ENCODE results near the gene MAPK4.
"Not testable (repeated sequence)": the region's sequence is repeated elsewhere in the genome, so short reads cannot be mapped to it uniquely, and the experiment has no call there.

The MAPK4 gene

DNA sequence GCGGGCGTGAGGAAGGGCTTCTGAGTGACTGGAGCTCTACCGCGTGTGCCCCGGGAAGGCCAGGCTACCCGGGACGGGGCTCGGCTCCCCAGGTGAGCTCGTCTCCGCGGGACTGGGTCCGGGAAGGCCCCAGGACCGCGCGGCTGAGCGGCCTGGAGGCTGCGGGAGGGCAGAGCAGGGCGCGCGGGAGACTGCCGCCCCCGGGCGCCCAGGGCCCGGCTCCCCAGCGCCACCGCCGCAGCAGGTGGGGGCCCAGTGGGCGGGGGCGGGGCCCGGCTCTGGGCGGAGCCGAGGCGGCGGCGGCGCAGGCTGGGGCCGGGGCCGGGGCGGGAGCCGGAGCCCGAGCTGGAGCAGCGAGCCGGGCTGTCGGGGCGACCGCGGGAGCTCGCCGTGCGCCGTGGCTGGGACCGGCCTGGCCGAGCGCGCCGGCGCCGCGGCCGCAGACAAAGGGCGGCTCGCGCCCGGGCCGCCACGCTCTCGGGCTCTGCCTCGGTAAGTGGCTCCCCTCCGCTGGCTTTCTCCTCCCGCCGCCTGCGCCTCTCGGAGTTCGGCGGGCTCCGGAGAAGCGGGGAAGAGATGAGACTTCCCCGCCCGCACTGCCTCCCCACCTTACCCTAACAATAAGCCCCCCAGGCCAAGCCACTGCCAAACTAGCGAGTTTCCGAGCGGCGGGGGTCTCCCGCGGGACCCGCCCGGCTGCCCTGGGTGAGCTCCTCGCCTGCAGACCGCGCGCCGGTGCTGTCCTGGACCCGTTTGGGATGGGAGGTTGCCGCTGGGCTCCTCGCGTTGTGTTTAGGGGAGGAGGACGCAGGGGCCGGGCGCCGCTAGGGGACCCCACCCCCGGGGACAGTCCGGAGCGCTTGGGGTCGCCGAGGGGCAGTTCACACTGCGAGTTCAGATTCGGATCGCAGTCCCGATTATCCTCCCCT lies at the start of gene MAPK4:
MAPK4 (plus strand) TSS at position 336 of the 929 bp plus-strand sequence. CDS start 103,872 bp downstream, outside the sequence.
- peaks cover 0 to 16% of the 10 kb centered on the region in 2 donors for H3K4me1 ChIP-seq (ENCODE audit: control insufficient read depth in 1 of 2, insufficient read depth in 2 of 2, low read length in 2 of 2)
- H3K27me3 ChIP-seq (ENCODE audit: low read depth, low read length), result peaks cover 16% of the 10 kb centered on the region
- no peak within 1 kb of the TSS for H3K27ac ChIP-seq (ENCODE audit: low read length)
- H3K9me3 ChIP-seq (ENCODE audit: control insufficient read depth in 1 of 2, low read length in 2 of 2), result peaks cover 0 to 6% of the 10 kb centered on the region in 2 donors
- H3K4me3 ChIP-seq (ENCODE audit: low read depth in 1 of 2, low read length in 2 of 2), result peak within 1 kb of the TSS; percentile 49 to 64
- no peaks in the 10 kb centered on the region for H3K36me3 ChIP-seq (ENCODE audit: control insufficient read depth in 1 of 2, insufficient read depth in 2 of 2, low read length in 2 of 2)

GRCh38 chr18:50517277-50517676 lies 42.6 kb upstream of the MAPK4 start:
- not testable (repeated sequence) for H3K4me3 ChIP-seq (ENCODE audit: low read depth in 1 of 2, low read length in 2 of 2); H3K27me3 ChIP-seq (ENCODE audit: low read depth, low read length); H3K27ac ChIP-seq (ENCODE audit: low read length); H3K4me1 ChIP-seq (ENCODE audit: control insufficient read depth in 1 of 2, insufficient read depth in 2 of 2, low read length in 2 of 2); H3K36me3 ChIP-seq (ENCODE audit: control insufficient read depth in 1 of 2, insufficient read depth in 2 of 2, low read length in 2 of 2); H3K9me3 ChIP-seq (ENCODE audit: control insufficient read depth in 1 of 2, low read length in 2 of 2)

- no peak overlapping the region for H3K4me3 ChIP-seq (ENCODE audit: low read depth in 1 of 2, low read length in 2 of 2)
- H3K9me3 ChIP-seq (ENCODE audit: control insufficient read depth in 1 of 2, low read length in 2 of 2), result no peaks in the 10 kb centered on the region
- no peak overlapping the region for H3K27ac ChIP-seq (ENCODE audit: low read length)
- H3K27me3 ChIP-seq (ENCODE audit: low read depth, low read length), result no peaks in the 10 kb centered on the region
- H3K36me3 ChIP-seq (ENCODE audit: control insufficient read depth in 1 of 2, insufficient read depth in 2 of 2, low read length in 2 of 2), result no peaks in the 10 kb centered on the region
- H3K4me1 ChIP-seq (ENCODE audit: control insufficient read depth in 1 of 2, insufficient read depth in 2 of 2, low read length in 2 of 2), result no peaks in the 10 kb centered on the region
Observed at GRCh38 chr18:50518787-50519546, 40.9 kb upstream of the MAPK4 start.

DNA sequence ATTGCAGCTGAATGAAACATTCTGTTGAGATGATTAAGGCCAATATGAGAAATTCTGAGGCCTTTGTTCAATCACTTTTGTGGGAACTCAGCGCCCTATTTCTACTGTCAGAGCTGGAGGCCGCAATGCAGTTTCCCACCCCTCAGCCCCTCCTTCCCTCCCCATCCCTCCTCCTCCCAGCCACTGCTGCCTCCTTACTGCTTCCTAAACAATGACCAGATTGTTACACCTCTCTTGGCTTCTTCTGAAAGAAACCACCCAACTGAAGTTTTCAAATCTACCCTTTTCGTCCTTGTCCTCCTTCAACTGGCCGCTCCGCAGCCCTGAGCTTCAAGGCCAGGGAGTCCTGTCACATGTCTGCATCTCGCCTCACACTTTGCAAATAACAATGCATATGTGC lies 36.7 kb upstream of the MAPK4 start:
- Histone ChIP-seq H3K36me3 (ENCODE audit: control insufficient read depth in 1 of 2, insufficient read depth in 2 of 2, low read length in 2 of 2) (no peaks in the 10 kb centered on the region), H3K4me3 (ENCODE audit: low read depth in 1 of 2, low read length in 2 of 2) (no peak overlapping the region), H3K9me3 (ENCODE audit: control insufficient read depth in 1 of 2, low read length in 2 of 2) (no peaks in the 10 kb centered on the region), H3K27me3 (ENCODE audit: low read depth, low read length) (no peaks in the 10 kb centered on the region), H3K4me1 (ENCODE audit: control insufficient read depth in 1 of 2, insufficient read depth in 2 of 2, low read length in 2 of 2) (no peaks in the 10 kb centered on the region), H3K27ac (ENCODE audit: low read length) (no peak overlapping the region)

DNA sequence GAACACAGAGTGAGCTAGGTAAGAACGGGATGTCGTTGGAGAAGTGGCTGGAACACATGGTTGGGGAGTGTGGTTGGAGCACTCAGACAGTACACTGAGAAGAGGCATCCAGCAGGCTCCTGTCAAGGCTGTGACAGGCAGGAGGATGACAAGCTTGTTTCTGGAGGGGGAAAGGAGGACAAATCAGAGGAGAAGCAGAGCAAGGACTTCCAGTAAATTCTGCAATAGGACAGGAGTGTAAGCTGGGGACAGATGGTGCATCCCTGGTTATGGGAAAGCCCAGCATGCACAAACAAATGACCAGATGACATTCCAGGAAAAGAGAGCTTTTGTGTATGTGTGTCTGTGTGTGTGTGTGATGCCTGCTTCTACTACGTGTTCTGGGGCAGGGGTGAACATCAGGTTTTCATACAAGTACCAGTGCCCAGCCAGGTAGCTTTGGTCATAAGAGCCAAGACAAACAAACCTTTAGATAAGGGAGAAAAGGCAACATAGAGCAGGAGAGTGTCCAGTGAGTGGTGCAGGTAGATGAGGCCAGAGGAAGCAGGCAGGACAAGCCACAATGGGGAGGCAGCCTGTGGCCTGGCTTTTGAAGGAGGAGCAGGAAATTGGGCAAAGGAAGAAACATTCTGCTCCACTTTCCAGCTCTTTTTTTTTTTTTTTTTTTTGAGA lies 32.1 kb upstream of the MAPK4 start:
- Histone ChIP-seq H3K27ac (ENCODE audit: low read length) (no peak overlapping the region), H3K4me1 (ENCODE audit: control insufficient read depth in 1 of 2, insufficient read depth in 2 of 2, low read length in 2 of 2) (no peaks in the 10 kb centered on the region), H3K9me3 (ENCODE audit: control insufficient read depth in 1 of 2, low read length in 2 of 2) (peaks cover 0 to 1% of the 10 kb centered on the region in 2 donors), H3K4me3 (ENCODE audit: low read depth in 1 of 2, low read length in 2 of 2) (no peak overlapping the region), H3K27me3 (ENCODE audit: low read depth, low read length) (no peaks in the 10 kb centered on the region), H3K36me3 (ENCODE audit: control insufficient read depth in 1 of 2, insufficient read depth in 2 of 2, low read length in 2 of 2) (no peaks in the 10 kb centered on the region)

GRCh38 chr18:50528806-50529205 lies 31.1 kb upstream of the MAPK4 start:
- no peak overlapping the region for H3K4me3 ChIP-seq (ENCODE audit: low read depth in 1 of 2, low read length in 2 of 2)
- no peaks in the 10 kb centered on the region for H3K4me1 ChIP-seq (ENCODE audit: control insufficient read depth in 1 of 2, insufficient read depth in 2 of 2, low read length in 2 of 2)
- H3K9me3 ChIP-seq (ENCODE audit: control insufficient read depth in 1 of 2, low read length in 2 of 2), result peaks cover 3 to 11% of the 10 kb centered on the region in 2 donors
- H3K36me3 ChIP-seq (ENCODE audit: control insufficient read depth in 1 of 2, insufficient read depth in 2 of 2, low read length in 2 of 2), result no peaks in the 10 kb centered on the region
- no peaks in the 10 kb centered on the region for H3K27me3 ChIP-seq (ENCODE audit: low read depth, low read length)
- H3K27ac ChIP-seq (ENCODE audit: low read length), result no peak overlapping the region

DNA sequence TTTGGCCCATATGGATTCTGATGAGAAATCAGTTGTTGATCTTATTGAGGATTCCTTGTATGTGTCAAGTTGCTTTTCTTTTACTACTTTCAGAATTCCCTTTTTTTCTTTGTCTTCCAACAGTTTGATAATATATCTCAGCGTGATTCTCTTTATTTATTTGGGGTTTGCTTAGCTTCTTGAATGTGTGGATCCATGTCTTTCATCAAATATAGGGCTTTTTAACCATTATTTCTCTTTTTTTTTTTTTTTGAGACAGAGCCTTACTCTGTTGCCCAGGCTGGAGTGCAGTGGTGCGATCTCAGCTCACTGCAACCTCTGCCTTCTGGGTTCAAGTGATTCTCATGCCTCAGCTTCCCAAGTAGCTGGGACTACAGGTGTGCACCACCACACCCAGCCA lies 26.1 kb upstream of the MAPK4 start:
- not testable (repeated sequence) for H3K27ac ChIP-seq (ENCODE audit: low read length); H3K4me1 ChIP-seq (ENCODE audit: control insufficient read depth in 1 of 2, insufficient read depth in 2 of 2, low read length in 2 of 2); H3K27me3 ChIP-seq (ENCODE audit: low read depth, low read length); H3K36me3 ChIP-seq (ENCODE audit: control insufficient read depth in 1 of 2, insufficient read depth in 2 of 2, low read length in 2 of 2); H3K4me3 ChIP-seq (ENCODE audit: low read depth in 1 of 2, low read length in 2 of 2)
- H3K9me3 ChIP-seq (ENCODE audit: control insufficient read depth in 1 of 2, low read length in 2 of 2), result peaks cover 6 to 11% of the 10 kb centered on the region in 2 donors

DNA sequence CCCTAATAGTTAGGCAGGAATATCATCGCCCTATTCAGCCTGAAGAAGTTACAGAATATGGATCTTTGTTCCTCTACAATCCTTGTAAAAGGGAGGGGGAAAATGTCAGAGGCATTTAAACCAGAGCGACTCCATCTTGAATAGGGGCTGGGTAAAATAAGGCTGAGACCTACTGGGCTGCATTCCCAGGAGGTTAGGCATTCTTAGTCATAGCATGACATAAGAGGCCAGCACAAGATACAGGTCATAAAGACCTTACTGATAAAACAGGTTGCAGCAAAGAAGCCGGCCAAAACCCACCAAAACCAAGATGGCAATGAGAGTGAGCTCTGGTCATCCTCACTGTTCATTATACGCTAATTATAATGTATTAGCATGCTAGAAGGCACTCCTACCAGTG lies 15.4 kb upstream of the MAPK4 start:
- not testable (repeated sequence) for H3K9me3 ChIP-seq (ENCODE audit: control insufficient read depth in 1 of 2, low read length in 2 of 2); H3K27ac ChIP-seq (ENCODE audit: low read length); H3K36me3 ChIP-seq (ENCODE audit: control insufficient read depth in 1 of 2, insufficient read depth in 2 of 2, low read length in 2 of 2); H3K27me3 ChIP-seq (ENCODE audit: low read depth, low read length); H3K4me3 ChIP-seq (ENCODE audit: low read depth in 1 of 2, low read length in 2 of 2); H3K4me1 ChIP-seq (ENCODE audit: control insufficient read depth in 1 of 2, insufficient read depth in 2 of 2, low read length in 2 of 2)

- Histone ChIP-seq H3K27ac (ENCODE audit: low read length) (no peak overlapping the region), H3K27me3 (ENCODE audit: low read depth, low read length) (no peaks in the 10 kb centered on the region)
Observed at GRCh38 chr18:50545936-50546335, 14.0 kb upstream of the MAPK4 start.

DNA sequence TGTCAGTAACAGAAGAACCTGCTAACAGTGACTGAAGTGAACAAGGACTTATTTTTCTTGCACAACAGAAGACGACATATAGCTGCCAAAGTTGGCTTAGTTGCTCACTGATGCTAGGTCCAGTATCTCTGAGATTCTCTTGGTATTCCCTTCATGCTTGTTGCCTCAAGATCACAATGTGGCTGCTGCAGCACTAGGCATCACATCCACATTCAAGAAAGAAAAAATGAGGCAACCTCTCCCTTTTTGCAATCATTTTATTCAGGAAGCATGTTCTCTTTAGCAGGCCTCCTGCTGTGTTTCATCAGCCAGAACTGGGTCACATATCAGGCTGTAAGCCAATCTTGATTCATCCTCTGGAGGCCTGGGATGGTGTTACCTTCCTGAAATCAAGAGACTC lies 11.7 kb upstream of the MAPK4 start:
- H3K4me1 ChIP-seq (ENCODE audit: control insufficient read depth in 1 of 2, insufficient read depth in 2 of 2, low read length in 2 of 2), result no peaks in the 10 kb centered on the region
- no peaks in the 10 kb centered on the region for H3K27me3 ChIP-seq (ENCODE audit: low read depth, low read length)
- no peaks in the 10 kb centered on the region for H3K36me3 ChIP-seq (ENCODE audit: control insufficient read depth in 1 of 2, insufficient read depth in 2 of 2, low read length in 2 of 2)
- H3K9me3 ChIP-seq (ENCODE audit: control insufficient read depth in 1 of 2, low read length in 2 of 2), result peaks cover 0 to 3% of the 10 kb centered on the region in 2 donors
- no peak overlapping the region for H3K27ac ChIP-seq (ENCODE audit: low read length)
- no peak overlapping the region for H3K4me3 ChIP-seq (ENCODE audit: low read depth in 1 of 2, low read length in 2 of 2)

More at GRCh38 chr18:50545936-50546335, 14.0 kb upstream of the MAPK4 start:
- Histone ChIP-seq H3K9me3 (ENCODE audit: control insufficient read depth in 1 of 2, low read length in 2 of 2) (peaks cover 0 to 3% of the 10 kb centered on the region in 2 donors), H3K4me3 (ENCODE audit: low read depth in 1 of 2, low read length in 2 of 2) (no peak overlapping the region), H3K4me1 (ENCODE audit: control insufficient read depth in 1 of 2, insufficient read depth in 2 of 2, low read length in 2 of 2) (no peaks in the 10 kb centered on the region), H3K36me3 (ENCODE audit: control insufficient read depth in 1 of 2, insufficient read depth in 2 of 2, low read length in 2 of 2) (no peaks in the 10 kb centered on the region)

DNA sequence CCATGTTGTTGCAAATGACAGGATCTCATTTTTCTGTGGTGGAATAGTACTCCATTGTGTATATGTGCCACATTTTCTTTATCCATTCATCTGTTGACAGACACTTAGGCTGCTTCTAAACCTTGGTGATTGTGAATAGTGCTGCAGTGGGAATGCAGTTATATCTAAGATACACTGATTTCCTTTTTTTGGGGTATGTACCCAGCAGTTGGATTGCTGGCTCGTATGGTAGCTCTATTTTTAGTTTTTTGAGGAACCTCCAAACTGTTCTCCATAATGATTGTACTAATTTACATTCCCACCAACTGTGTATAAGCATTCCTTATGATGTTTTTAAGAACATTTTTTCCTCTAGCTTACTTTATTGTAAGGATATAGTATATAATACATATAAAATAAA lies 8.2 kb upstream of the MAPK4 start:
- not testable (repeated sequence) for H3K36me3 ChIP-seq (ENCODE audit: control insufficient read depth in 1 of 2, insufficient read depth in 2 of 2, low read length in 2 of 2); H3K4me1 ChIP-seq (ENCODE audit: control insufficient read depth in 1 of 2, insufficient read depth in 2 of 2, low read length in 2 of 2); H3K27ac ChIP-seq (ENCODE audit: low read length); H3K27me3 ChIP-seq (ENCODE audit: low read depth, low read length); H3K4me3 ChIP-seq (ENCODE audit: low read depth in 1 of 2, low read length in 2 of 2)
- H3K9me3 ChIP-seq (ENCODE audit: control insufficient read depth in 1 of 2, low read length in 2 of 2), result peaks cover 0 to 14% of the 10 kb centered on the region in 2 donors

Data from muscle layer of duodenum (tissue), 2 donors.